Jurkat, Clone E6-1 (cell line): ENCODE data around the gene AKAP11. TPM values are rescaled to one million over a fixed set of nuclear protein-coding genes. Genes with fewer than 3 reads are reported as not detected.
"Not testable (repeated sequence)": the region's sequence is repeated elsewhere in the genome, so short reads cannot be mapped to it uniquely, and the experiment has no call there.

Experiments used
- DNase-seq: peaks from one replicate; pipeline ENCODE4 v3.0.0-alpha.2; 2011; ENCODE audit warnings: low read depth, low spot score
- H3K4me3 ChIP-seq: 2 replicates; pipeline ENCODE4 v1.5.1; 2011; ENCODE audit warnings: mild to moderate bottlenecking, low read length, control low read depth, moderate library complexity
- polyA plus RNA-seq: library from polyadenylated mRNA; unstranded; fragments of >200 nt; gene quantifications from one replicate; pipeline ENCODE4 v1.2.1, GENCODE V29; 2012; ENCODE audit warnings: missing spikeins; ENCODE audit not compliant: insufficient read length, insufficient read depth

Gene AKAP11
- 9.7 TPM for polyA plus RNA-seq

- peak; percentile 40 for DNase-seq
- H3K4me3 ChIP-seq = peak within 1 kb of the TSS; percentile 72
Observed at GRCh38 chr13:42272115-42272803, at the start of gene AKAP11. AKAP11 (plus strand) TSS chr13:42272152; CDS start chr13:42286349, 14,197 bp downstream.

GRCh38 chr13:42223681-42224080 is 48.3 kb upstream of the AKAP11 start:
- DNase-seq = no peak
- H3K4me3 ChIP-seq = no peak overlapping the region

- no peak overlapping the region for H3K4me3 ChIP-seq
- no peak for DNase-seq
Observed at GRCh38 chr13:42225051-42225450, 46.9 kb upstream of the AKAP11 start.

GRCh38 chr13:42226759-42227158 is 45.2 kb upstream of the AKAP11 start:
- H3K4me3 ChIP-seq, DNase-seq: not testable (repeated sequence)

GRCh38 chr13:42228527-42228926 is 43.4 kb upstream of the AKAP11 start:
- H3K4me3 ChIP-seq = no peak overlapping the region
- DNase-seq = no peak

- no peak for DNase-seq
- H3K4me3 ChIP-seq = no peak overlapping the region
Observed at GRCh38 chr13:42229287-42229686, 42.7 kb upstream of the AKAP11 start.

GRCh38 chr13:42232671-42233070 is 39.3 kb upstream of the AKAP11 start:
- H3K4me3 ChIP-seq = no peak overlapping the region
- DNase-seq = no peak

- no peak overlapping the region for H3K4me3 ChIP-seq
- no peak for DNase-seq
Observed at GRCh38 chr13:42233726-42234125, 38.2 kb upstream of the AKAP11 start.

- H3K4me3 ChIP-seq = no peak overlapping the region
- DNase-seq = no peak
Observed at GRCh38 chr13:42239161-42239560, 32.8 kb upstream of the AKAP11 start.

- no peak for DNase-seq
- H3K4me3 ChIP-seq = no peak overlapping the region
Observed at GRCh38 chr13:42239644-42240043, 32.3 kb upstream of the AKAP11 start.

GRCh38 chr13:42246541-42246940 is 25.4 kb upstream of the AKAP11 start:
- DNase-seq = no peak
- H3K4me3 ChIP-seq = no peak overlapping the region

- no peak for DNase-seq
- H3K4me3 ChIP-seq = no peak overlapping the region
Observed at GRCh38 chr13:42247883-42248282, 24.1 kb upstream of the AKAP11 start.

GRCh38 chr13:42255886-42256285 is 16.1 kb upstream of the AKAP11 start:
- H3K4me3 ChIP-seq = no peak overlapping the region
- no peak for DNase-seq

- no peak overlapping the region for H3K4me3 ChIP-seq
Observed at GRCh38 chr13:42258747-42259146, 13.2 kb upstream of the AKAP11 start.

GRCh38 chr13:42259515-42259914 is 12.4 kb upstream of the AKAP11 start:
- no peak for DNase-seq
- no peak overlapping the region for H3K4me3 ChIP-seq

More at GRCh38 chr13:42258747-42259146, 13.2 kb upstream of the AKAP11 start:
- DNase-seq = no peak

GRCh38 chr13:42260903-42261654 is 10.9 kb upstream of the AKAP11 start:
- no peak for DNase-seq
- no peak overlapping the region for H3K4me3 ChIP-seq

- no peak for DNase-seq
- H3K4me3 ChIP-seq = no peak overlapping the region
Observed at GRCh38 chr13:42266473-42266872, 5.5 kb upstream of the AKAP11 start.

GRCh38 chr13:42270160-42270856 is 1.6 kb upstream of the AKAP11 start:
- H3K4me3 ChIP-seq = no peak overlapping the region
- DNase-seq = no peak

- H3K4me3 ChIP-seq = no peak overlapping the region
- no peak for DNase-seq
Observed at GRCh38 chr13:42270857-42271215, 1.1 kb upstream of the AKAP11 start.
